ENCODE measurements around the gene ENPP4.

DNA sequence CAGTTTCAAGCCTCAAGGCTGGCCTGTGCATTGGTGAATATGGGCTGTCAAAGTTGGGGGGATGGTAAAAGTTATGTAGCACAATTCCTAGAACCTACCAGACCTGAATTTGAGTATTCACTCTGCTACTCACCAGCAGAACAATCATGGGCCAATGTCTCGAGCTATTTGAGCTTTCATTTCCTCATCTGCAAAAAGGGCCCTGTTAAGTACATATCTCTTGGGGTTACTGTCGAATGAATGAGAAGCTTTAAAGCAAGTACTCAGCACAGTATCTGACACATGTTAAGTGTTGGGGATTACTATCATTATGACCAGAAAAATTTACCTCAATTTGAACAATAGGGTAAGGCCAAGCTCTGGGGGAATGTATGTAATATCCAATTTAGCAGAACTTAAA is 13.5 kb upstream of the ENPP4 start:
- no peak for TF ChIP-seq POLR2AphosphoS5 (IDR thresholded peaks at IDR 0.05)
- TF ChIP-seq, protein P1, sequence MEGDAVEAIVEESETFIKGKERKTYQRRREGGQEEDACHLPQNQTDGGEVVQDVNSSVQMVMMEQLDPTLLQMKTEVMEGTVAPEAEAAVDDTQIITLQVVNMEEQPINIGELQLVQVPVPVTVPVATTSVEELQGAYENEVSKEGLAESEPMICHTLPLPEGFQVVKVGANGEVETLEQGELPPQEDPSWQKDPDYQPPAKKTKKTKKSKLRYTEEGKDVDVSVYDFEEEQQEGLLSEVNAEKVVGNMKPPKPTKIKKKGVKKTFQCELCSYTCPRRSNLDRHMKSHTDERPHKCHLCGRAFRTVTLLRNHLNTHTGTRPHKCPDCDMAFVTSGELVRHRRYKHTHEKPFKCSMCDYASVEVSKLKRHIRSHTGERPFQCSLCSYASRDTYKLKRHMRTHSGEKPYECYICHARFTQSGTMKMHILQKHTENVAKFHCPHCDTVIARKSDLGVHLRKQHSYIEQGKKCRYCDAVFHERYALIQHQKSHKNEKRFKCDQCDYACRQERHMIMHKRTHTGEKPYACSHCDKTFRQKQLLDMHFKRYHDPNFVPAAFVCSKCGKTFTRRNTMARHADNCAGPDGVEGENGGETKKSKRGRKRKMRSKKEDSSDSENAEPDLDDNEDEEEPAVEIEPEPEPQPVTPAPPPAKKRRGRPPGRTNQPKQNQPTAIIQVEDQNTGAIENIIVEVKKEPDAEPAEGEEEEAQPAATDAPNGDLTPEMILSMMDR (IDR thresholded peaks at IDR 0.05) = no peak

Measured in sigmoid colon (tissue), 4 donors.